HepG2 (cell line): ENCODE measurements around the gene NELL2. TPM values are rescaled to one million over a fixed set of nuclear protein-coding genes. Genes with fewer than 3 reads are reported as not detected.

Source experiments
- ATAC-seq: fragments of 200-7000 bp; cut with Tn5 transposase; 3 replicates; pipeline ENCODE4 v1.9.1; 2020; ENCODE audit warnings: mild to moderate bottlenecking, moderate library complexity
- BruUV-seq: library from RNA; stranded (reverse); fragments of 400-500 nt; replicated peaks from 2 replicates; lab custom pipeline; 2021; lab: Mats Ljungman, UMichigan
- CTCF ChIA-PET: fragments of 300-600 bp; formaldehyde crosslinking; extraction: SDS; loops from one replicate; lab custom pipeline; 2021; ENCODE audit warnings: low total read pairs, inconsistent platforms, low intra/inter-chr PET ratio; lab: Yijun Ruan, JAX
- POLR2A ChIA-PET: fragments of 350-600 bp; sonication (Branson Sonifier 250); formaldehyde crosslinking; loops from one replicate; lab custom pipeline; 2020; ENCODE audit warnings: antibody characterized with exemption, inconsistent platforms; lab: Yijun Ruan, JAX
- DNase-seq: peaks from one replicate; pipeline ENCODE4 v3.0.0-alpha.2; 2015; ENCODE audit warnings: low spot score
- FAIRE-seq: peaks from 3 replicates; lab custom pipeline; 2011; peaks lifted over from hg19 to GRCh38; lab: Jason Lieb, UNC
- H2AFZ ChIP-seq: one replicate; pipeline ENCODE4 v1.6.1; 2011; ENCODE audit warnings: low read length, inconsistent platforms
- H3K27ac ChIP-seq: fragments of 300-600 bp; 3 replicates; pipeline ENCODE4 v1.8.0; 2011; ENCODE audit warnings: mixed run types, mild to moderate bottlenecking, mixed read lengths, low read length, inconsistent platforms; ENCODE audit not compliant: insufficient read depth; ENCODE audit errors: extremely low read length
- H3K27me3 ChIP-seq, 2 experiments: fragments of 200-600 bp in 1 of 2; 2 replicates in 1 of 2; 3 replicates in 1 of 2; pipeline versions ENCODE4 v1.6.0 to v1.8.0; 2011; ENCODE audit warnings: low read length in 2 of 2, mild to moderate bottlenecking in 2 of 2, moderate library complexity in 2 of 2, inconsistent platforms in 1 of 2; ENCODE audit not compliant: insufficient read depth in 2 of 2, control insufficient read depth in 1 of 2
- H3K36me3 ChIP-seq, 2 experiments: fragments of 200-600 bp in 1 of 2; replicated peaks in 1 of 2; 2 replicates in 1 of 2; 3 replicates in 1 of 2; pipeline versions ENCODE4 v1.5.1 to v1.8.0; 2011; ENCODE audit warnings: low read length in 2 of 2, inconsistent platforms in 1 of 2; ENCODE audit not compliant: insufficient read depth in 2 of 2, control insufficient read depth in 1 of 2
- H3K4me1 ChIP-seq: 2 replicates; pipeline ENCODE4 v1.5.1; 2012; ENCODE audit warnings: low read length, inconsistent platforms; ENCODE audit not compliant: insufficient read depth
- H3K4me2 ChIP-seq: 2 replicates; pipeline ENCODE4 v1.6.0; 2011; ENCODE audit warnings: low read depth, low read length, inconsistent platforms
- H3K4me3 ChIP-seq, 3 experiments: fragments of 200-600 bp in 1 of 3; sonication (generic), shearing (Covaris generic) in 1 of 3; replicated peaks in 1 of 3; 2 replicates each; pipeline ENCODE4 v1.5.1; 2011 to 2016; ENCODE audit warnings: low read length in 3 of 3, inconsistent platforms in 2 of 3, low read depth in 2 of 3, mild to moderate bottlenecking in 2 of 3, control low read depth in 1 of 3, mixed read lengths in 1 of 3; ENCODE audit not compliant: insufficient read depth in 1 of 3
- H3K79me2 ChIP-seq: one replicate; pipeline ENCODE4 v1.6.1; 2011; ENCODE audit warnings: low read length, inconsistent platforms; ENCODE audit not compliant: insufficient read depth
- H3K9ac ChIP-seq: 2 replicates; pipeline ENCODE4 v1.6.0; 2011; ENCODE audit warnings: mild to moderate bottlenecking, low read depth, low read length, inconsistent platforms; ENCODE audit not compliant: insufficient read depth
- H3K9me3 ChIP-seq: 2 replicates; pipeline ENCODE4 v1.5.1; 2012; ENCODE audit warnings: mild to moderate bottlenecking, low read length
- H4K20me1 ChIP-seq: 2 replicates; pipeline ENCODE4 v1.6.0; 2011; ENCODE audit warnings: inconsistent platforms, mild to moderate bottlenecking, low read length, moderate library complexity; ENCODE audit not compliant: insufficient read depth
- ARNTL ChIP-seq: sonication (generic); formaldehyde crosslinking; IDR thresholded peaks from 2 replicates; pipeline ENCODE4 v1.4.0; 2020; ENCODE audit warnings: mild to moderate bottlenecking, missing genetic modification reagents
- IKZF5 ChIP-seq: IDR thresholded peaks from 2 replicates; pipeline ENCODE4 v1.6.1; 2018; ENCODE audit warnings: missing genetic modification reagents, mild to moderate bottlenecking, missing compliant biosample characterization
- KDM3A ChIP-seq: IDR thresholded peaks from 2 replicates; pipeline ENCODE4 v1.6.1; 2018; ENCODE audit warnings: low read depth, missing compliant biosample characterization
- MED1 ChIP-seq: sonication (generic); formaldehyde crosslinking; IDR thresholded peaks from 2 replicates; pipeline ENCODE4 v1.4.0; 2020; ENCODE audit warnings: missing genetic modification reagents
- PBX3 ChIP-seq: sonication (generic); formaldehyde crosslinking; IDR thresholded peaks from 2 replicates; pipeline ENCODE4 v1.8.1; 2023; ENCODE audit warnings: missing genetic modification reagents, inconsistent platforms, borderline replicate concordance
- SRSF9 ChIP-seq: fragments of 200-400 bp; formaldehyde crosslinking; IDR thresholded peaks from 2 replicates; pipeline ENCODE4 v1.6.1; 2018; ENCODE audit warnings: borderline replicate concordance, mild to moderate bottlenecking, low read depth, low read length; ENCODE audit not compliant: insufficient read depth, poor library complexity, severe bottlenecking
- ZFY ChIP-seq: sonication (generic); formaldehyde crosslinking; IDR thresholded peaks from 2 replicates; pipeline ENCODE4 v1.4.0; 2020; ENCODE audit warnings: missing genetic modification reagents
- ZNF143 ChIP-seq: sonication (generic); formaldehyde crosslinking; IDR thresholded peaks from 2 replicates; pipeline ENCODE4 v1.4.0; 2020; ENCODE audit warnings: missing genetic modification reagents
- ZNF264 ChIP-seq: sonication (generic); formaldehyde crosslinking; IDR thresholded peaks from 2 replicates; pipeline ENCODE4 v1.4.0; 2020; ENCODE audit warnings: missing genetic modification reagents
- ZNF430 ChIP-seq: sonication (generic); formaldehyde crosslinking; IDR thresholded peaks from 2 replicates; pipeline ENCODE4 v1.9.0; 2021; ENCODE audit warnings: mild to moderate bottlenecking, missing genetic modification reagents
- ZNF556 ChIP-seq: sonication (generic); formaldehyde crosslinking; IDR thresholded peaks from 2 replicates; pipeline ENCODE4 v1.4.0; 2020; ENCODE audit warnings: mild to moderate bottlenecking, missing genetic modification reagents, borderline replicate concordance
- ZNF572 ChIP-seq: sonication (generic); formaldehyde crosslinking; IDR thresholded peaks from 2 replicates; pipeline ENCODE4 v1.5.1; 2020; ENCODE audit warnings: mild to moderate bottlenecking, missing genetic modification reagents
- ZNF703 ChIP-seq: sonication (generic); formaldehyde crosslinking; IDR thresholded peaks from 2 replicates; pipeline ENCODE4 v1.5.1; 2020; ENCODE audit warnings: missing genetic modification reagents, mild to moderate bottlenecking, moderate library complexity, borderline replicate concordance
- ZNF720 ChIP-seq: sonication (generic); formaldehyde crosslinking; IDR thresholded peaks from 2 replicates; pipeline ENCODE4 v1.4.0; 2020; ENCODE audit warnings: missing genetic modification reagents
- ZNF792 ChIP-seq: IDR thresholded peaks from 2 replicates; pipeline ENCODE4 v1.6.1; 2016
- WGBS: methylation state at CpG from one replicate; pipeline ENCODE4 v1.1.6; 2017; ENCODE audit warnings: low lambda C conversion rate; 5-methylcytosine and 5-hydroxymethylcytosine counted together
- in situ Hi-C: cut with HindIII; loops from 2 replicates; pipeline ENCODE4 v1.10.0; 2017; ENCODE audit warnings: low pct_unique_long_range_greater_than_20kb; ENCODE audit not compliant: extremely low pct_ligation_motif_present
- intact Hi-C: fragments of 100-400 bp; cut with micrococcal nuclease; formaldehyde crosslinking; loops from one replicate; pipeline ENCODE4 v1.10.0; 2022; ENCODE audit not compliant: unreplicated experiment
- polyA plus RNA-seq, 8 experiments: library from polyadenylated mRNA; depleted of rRNA in 3 of 8; stranded (reverse) in 7 of 8; unstranded in 1 of 8; fragments of >200 nt; fragmentation: Illumina TruSeq in 4 of 8; extraction: Trizol in 4 of 8; gene quantifications; 2 replicates each; pipeline versions ENCODE4 v1.2.1 to v1.2.3, GENCODE V29; 2011 to 2016; ENCODE audit warnings: low read depth in 4 of 8, missing spikeins in 1 of 8, mixed read lengths in 1 of 8; ENCODE audit not compliant: insufficient read depth in 1 of 8
- total RNA-seq, 5 experiments: library from RNA; depleted of rRNA; stranded (reverse); fragments of >200 nt; fragmentation: Illumina TruSeq; extraction: Trizol; gene quantifications; 2 replicates each; pipeline ENCODE4 v1.2.3, GENCODE V29; 2016; ENCODE audit warnings: low read depth in 1 of 5

The NELL2 gene
- total and polyA plus RNA-seq, 2 of the 13 experiments (the other 11 are each of a cell fraction or from before 2014, with no cell fraction given): 0.11 TPM; not detected in 1

- ATAC-seq (no peak), DNase-seq (no peak), FAIRE-seq (no peak)
- H3K79me2 ChIP-seq: no peaks in the 10 kb centered on the region
- H2AFZ ChIP-seq: no peak overlapping the region
- ChIA-PET POLR2A (no interaction called here), CTCF (no interaction called here)
- in situ Hi-C loops (no loop called here), intact Hi-C loops (no loop called here)
- H3K4me2 ChIP-seq: no peak overlapping the region
- WGBS: 0% methylated on average over 1 of the region's 1 CpG
- no peaks in the 10 kb centered on the region for H3K9me3 ChIP-seq
- BruUV-seq: no TSS peak
- TF ChIP-seq ZNF792 (CRISPR knock-in tag): no peak
- TF ChIP-seq ZNF556 (CRISPR knock-in tag): no peak
- no peak for TF ChIP-seq KDM3A (CRISPR knock-in tag)
- no peak for TF ChIP-seq ZFY (CRISPR knock-in tag)
- no peak for TF ChIP-seq ZNF572 (CRISPR knock-in tag)
- TF ChIP-seq ZNF703 (CRISPR knock-in tag): no peak
- TF ChIP-seq ARNTL (CRISPR knock-in tag): no peak
- no peak for TF ChIP-seq ZNF264 (CRISPR knock-in tag)
- no peak for TF ChIP-seq IKZF5 (CRISPR knock-in tag)
- no peak for TF ChIP-seq ZNF143 (CRISPR knock-in tag)
- TF ChIP-seq ZNF430 (CRISPR knock-in tag): no peak
- no peak for TF ChIP-seq MED1 (CRISPR knock-in tag)
- TF ChIP-seq PBX3 (CRISPR knock-in tag): no peak
- TF ChIP-seq SRSF9: no peak
- TF ChIP-seq ZNF720 (CRISPR knock-in tag): no peak
- no peaks in the 10 kb centered on the region for H4K20me1 ChIP-seq
- no peaks in the 10 kb centered on the region for H3K36me3 ChIP-seq
- H3K4me3 ChIP-seq: no peak overlapping the region
- H3K27ac ChIP-seq: no peak overlapping the region
- H3K27me3 ChIP-seq: no peaks in the 10 kb centered on the region
- H3K9ac ChIP-seq: no peak overlapping the region
- no peaks in the 10 kb centered on the region for H3K4me1 ChIP-seq
Measured at GRCh38 chr12:44830566-44831055, 45.5 kb downstream of the NELL2 start.
